Hematopoietic multipotent progenitor cell treated with erythropoietin and hydrocortisone succinate and interleukin-3 and kit ligand, for 17 days (in vitro differentiated cells): ENCODE data around the gene SSNA1.
A peak's percentile ranks its signal among the peaks of the same experiment; 100 is the strongest.

Experiments used
- DNase-seq: peaks from one replicate; pipeline ENCODE4 v3.0.0-alpha.2; 2015; ENCODE audit warnings: low spot score

Gene SSNA1

DNA sequence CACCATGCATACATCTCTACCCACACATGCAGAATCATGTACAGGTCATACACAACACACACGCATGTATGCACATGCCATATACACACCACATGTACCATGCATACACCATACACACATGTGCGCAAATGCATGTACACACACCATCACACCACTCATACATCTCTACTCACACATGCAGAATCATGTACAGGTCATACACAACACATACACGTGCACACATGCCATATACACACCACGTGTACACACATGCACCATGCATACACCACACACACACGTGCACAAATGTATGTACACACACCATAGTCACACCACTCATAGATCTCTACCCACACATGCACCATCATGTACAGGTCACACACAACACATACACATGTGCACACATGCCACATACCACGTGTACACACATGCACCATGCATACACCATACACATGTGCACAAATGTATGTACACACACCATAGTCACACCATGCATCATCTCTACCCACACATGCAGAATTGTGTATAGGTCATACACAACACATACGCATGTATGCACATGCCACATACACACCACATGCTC is 35.6 kb upstream of the SSNA1 start:
- no peak for DNase-seq

GRCh38 chr9:137156567-137157375 is 31.7 kb upstream of the SSNA1 start:
- peak; percentile 86 for DNase-seq

GRCh38 chr9:137157618-137158415 is 30.7 kb upstream of the SSNA1 start:
- DNase-seq: no peak

GRCh38 chr9:137158625-137159024 is 29.9 kb upstream of the SSNA1 start:
- DNase-seq: no peak

DNA sequence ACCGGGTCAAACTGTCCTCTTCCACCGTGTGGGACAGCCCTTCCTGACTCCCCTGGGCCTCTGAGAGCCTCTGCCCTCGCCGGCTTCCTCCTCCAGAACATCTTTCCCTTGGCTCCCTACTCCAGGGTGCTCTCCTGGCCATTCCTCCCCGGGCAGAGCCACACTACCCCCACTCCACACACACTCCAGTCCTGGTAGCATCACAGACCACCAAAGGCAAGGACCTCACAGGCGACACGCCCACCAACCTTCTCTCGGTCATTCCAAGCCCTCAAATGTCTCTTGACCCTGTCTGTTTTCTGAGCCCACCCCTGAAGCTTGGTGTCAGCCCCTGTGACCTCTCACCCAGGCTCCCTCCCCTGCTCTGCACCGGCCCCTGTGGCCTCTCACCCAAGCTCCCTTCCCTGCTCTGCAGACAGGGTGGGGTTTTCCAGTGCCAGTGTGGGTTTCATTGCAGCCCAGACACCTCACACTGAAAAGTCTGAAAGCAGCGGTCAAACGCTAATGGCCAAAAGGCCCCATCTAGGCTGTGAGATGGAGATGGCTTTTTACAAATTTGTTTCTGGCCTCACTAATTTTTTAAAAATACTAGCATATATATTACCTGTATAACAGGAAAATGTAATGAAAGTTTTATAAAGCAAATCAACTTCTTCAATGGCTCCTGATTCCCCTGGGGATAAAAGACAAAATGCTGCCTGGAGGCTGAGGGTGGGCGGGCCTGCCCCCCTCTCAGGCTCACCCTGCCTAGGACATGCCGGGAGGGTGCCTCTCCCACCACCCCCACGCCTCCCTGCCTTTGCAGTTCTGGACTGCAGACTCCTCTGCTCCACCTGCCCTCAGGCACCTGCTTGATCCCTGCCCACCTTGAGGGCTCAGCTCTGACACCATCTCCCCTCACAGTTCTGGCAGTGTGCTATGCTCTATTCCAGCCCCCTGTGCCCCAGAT is 29.1 kb upstream of the SSNA1 start:
- DNase-seq: no peak

GRCh38 chr9:137160054-137160425 is 28.4 kb upstream of the SSNA1 start:
- DNase-seq: no peak

DNA sequence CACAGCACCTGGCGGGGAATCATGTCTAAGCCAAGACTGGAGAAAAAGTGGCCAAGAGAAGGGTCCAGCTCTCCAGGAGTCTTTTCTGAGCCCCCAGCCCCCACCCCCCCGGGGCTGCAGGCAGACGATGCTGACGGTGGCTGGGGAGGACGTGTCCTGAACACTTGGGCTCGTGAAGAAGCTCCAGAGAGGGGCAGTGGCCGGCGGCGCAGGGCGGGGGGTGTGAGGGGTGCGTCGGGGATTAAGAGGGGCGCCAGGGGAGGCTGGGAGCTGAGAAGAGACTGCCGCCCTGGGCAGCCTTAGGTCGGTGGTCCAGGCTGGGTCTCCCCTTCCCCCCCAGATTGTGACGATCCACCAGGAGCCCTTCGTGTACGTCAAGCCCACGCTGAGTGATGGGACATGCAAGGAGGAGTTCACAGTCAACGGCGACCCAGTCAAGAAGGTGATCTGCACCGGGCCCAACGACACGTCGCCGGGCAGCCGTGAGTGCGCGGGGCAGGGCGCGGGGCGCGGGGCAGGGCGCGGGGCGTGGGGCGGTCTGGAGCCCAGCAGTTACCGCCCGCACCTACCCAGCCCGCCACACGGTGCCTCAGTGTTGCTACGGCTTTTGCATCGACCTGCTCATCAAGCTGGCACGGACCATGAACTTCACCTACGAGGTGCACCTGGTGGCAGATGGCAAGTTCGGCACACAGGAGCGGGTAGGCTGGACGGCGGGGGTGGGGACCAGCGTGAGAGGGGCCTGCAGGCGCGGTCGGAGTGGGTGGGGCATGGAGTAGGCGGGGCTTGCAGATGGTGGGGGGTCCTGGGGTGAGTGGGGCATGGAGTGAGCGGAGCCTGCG is 27.5 kb upstream of the SSNA1 start:
- no peak for DNase-seq

GRCh38 chr9:137161558-137162486 is 26.7 kb upstream of the SSNA1 start:
- peak; percentile 38 for DNase-seq

- DNase-seq: peak; percentile 25
Observed at GRCh38 chr9:137162505-137163364, 25.7 kb upstream of the SSNA1 start.

GRCh38 chr9:137163365-137163715 is 25.1 kb upstream of the SSNA1 start:
- DNase-seq: no peak

GRCh38 chr9:137163805-137164204 is 24.7 kb upstream of the SSNA1 start:
- DNase-seq: no peak

DNA sequence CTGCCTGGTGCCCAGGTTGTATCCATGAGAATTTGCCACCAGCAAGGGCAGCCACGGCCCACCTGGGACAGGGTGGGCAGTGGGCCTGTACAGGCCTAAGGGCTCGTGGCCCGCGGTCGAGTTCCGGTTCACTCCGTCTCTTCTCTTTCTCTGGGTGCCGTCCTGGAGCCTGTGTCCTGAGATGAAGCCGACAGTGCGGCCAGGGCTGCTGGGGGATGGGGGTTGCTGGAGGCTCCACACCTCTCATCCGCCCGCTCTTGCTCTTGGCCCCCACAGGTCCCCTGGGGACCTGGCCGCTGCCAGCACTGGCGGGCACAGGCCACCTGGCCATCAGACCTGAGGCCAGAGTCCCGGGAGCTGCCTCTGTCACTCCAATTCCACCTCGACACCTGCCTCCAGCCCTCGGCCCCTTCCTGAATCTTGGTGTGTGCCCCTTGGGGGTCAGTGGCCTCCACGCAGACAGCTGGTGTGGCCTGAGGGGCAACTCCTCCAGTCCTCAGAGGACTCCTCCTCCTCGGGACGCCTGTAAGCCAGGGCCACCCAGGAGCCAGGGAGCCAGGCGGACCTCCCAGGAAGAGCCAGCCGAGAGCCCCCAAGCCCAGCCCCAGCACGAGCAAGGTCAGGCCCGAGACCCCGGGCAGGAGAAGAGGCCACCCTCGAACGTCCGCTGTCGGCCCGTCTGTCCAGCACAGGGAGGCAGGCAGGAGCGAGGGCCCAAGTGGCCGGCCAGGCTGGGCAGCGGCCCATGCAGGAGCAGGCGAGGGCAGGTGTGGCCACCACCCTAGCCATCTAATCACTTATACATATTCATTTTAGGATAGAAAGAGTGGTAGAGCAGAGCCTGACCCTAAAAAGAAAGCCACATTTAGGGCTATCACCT is 23.9 kb upstream of the SSNA1 start:
- no peak for DNase-seq

DNA sequence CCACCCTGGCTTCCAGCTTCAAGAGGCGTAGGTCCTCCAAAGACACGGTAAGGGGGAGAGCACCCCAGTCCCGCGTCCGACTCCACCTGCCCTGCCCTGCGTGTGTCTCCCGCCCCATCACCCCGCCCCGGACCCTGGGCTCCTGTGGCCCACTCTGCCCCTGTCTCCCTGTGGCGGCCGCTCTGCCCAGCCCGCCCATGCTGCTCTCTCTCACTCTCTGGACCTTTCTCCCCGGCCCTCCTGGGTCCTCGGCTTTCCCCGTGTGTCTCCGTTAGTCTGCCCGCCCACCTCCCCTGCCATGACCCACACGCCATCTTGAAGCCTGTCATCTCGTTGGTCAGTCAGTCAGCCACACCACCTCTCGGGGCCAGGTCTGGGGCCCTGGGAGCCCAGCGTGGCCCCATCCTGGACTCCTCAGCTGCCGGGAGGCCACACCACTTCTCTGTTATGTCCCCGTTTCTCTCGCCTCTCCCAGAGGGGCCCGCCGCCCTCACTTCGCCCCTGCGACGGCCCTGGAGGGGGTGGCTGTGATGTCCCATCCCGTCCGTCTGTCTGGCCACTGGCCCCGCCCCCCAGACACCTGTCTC is 23.1 kb upstream of the SSNA1 start:
- DNase-seq: no peak

GRCh38 chr9:137166380-137167229 is 21.9 kb upstream of the SSNA1 start:
- no peak for DNase-seq

- DNase-seq: no peak
Observed at GRCh38 chr9:137167277-137167746, 21.2 kb upstream of the SSNA1 start.

GRCh38 chr9:137167747-137168572 is 20.5 kb upstream of the SSNA1 start:
- no peak for DNase-seq
